Mammary microvascular endothelial cell (primary cell): Measurements from ENCODE around the gene ZFAND6. TPM values are rescaled to one million over a fixed set of nuclear protein-coding genes. Genes with fewer than 3 reads are reported as not detected.

Experiments used
- total RNA-seq: library from RNA; depleted of rRNA; stranded (reverse); fragments of >200 nt; gene quantifications from 2 replicates; pipeline ENCODE4 v1.2.3, GENCODE V29; 2015

Gene ZFAND6
- 81.6 and 82.4 TPM in 2 replicates for total RNA-seq

GRCh38 chr15:80058851-80059785 lies at the start of gene ZFAND6:
TSS of gene ZFAND6 (plus strand) at chr15:80059676. CDS start at chr15:80120345, 60,669 bp downstream.

GRCh38 chr15:80152896-80153876 lies 93.7 kb downstream of the ZFAND6 start, which contains the start of gene FAH:
TSS of gene FAH (plus strand) at chr15:80152999. CDS start at chr15:80153055, 56 bp downstream.

Other genes with a start within 250 kb of the ZFAND6 start
- gene MTHFS, start 162.7 kb upstream of the ZFAND6 start, total RNA-seq: 15.7 and 22.9 TPM in 2 replicates
- gene BCL2A1, start 88.5 kb upstream of the ZFAND6 start, total RNA-seq: 0.13 and 0.89 TPM in 2 replicates
- 17.1 and 19.4 TPM in 2 replicates for gene FAH, start 93.3 kb downstream of the ZFAND6 start, total RNA-seq
- not detected in 2 replicates for gene CTXND1, start 192.5 kb downstream of the ZFAND6 start, total RNA-seq